Body of pancreas (tissue), 4 donors: ENCODE measurements around the gene ECHDC1. TPM values are rescaled to one million over a fixed set of nuclear protein-coding genes. Genes with fewer than 3 reads are reported as not detected.

ENCODE experiments used
- ATAC-seq: fragments of 150-250 bp; one replicate; pipeline ENCODE4 v1.9.1; 2016
- DNase-seq, 4 donors: peaks; one replicate each; pipeline ENCODE4 v3.0.0-alpha.2; 2019
- H3K27ac ChIP-seq, 4 donors: fragments of 200-600 bp; sonication (generic); 1 replicate in 3 of 4; 2 replicates in 1 of 4; pipeline versions ENCODE4 v1.5.1 to v1.6.1; 2016 to 2019; ENCODE audit warnings: mild to moderate bottlenecking in 1 of 4, mixed read lengths in 1 of 4, moderate library complexity in 1 of 4
- H3K27me3 ChIP-seq, 2 donors: fragments of 200-600 bp; sonication (generic); one replicate each; pipeline ENCODE4 v1.6.0; 2016; ENCODE audit warnings: mild to moderate bottlenecking in 1 of 2
- H3K36me3 ChIP-seq, 2 donors: fragments of 200-600 bp; sonication (generic); replicated peaks in 1 of 2; 2 replicates each; pipeline ENCODE4 v1.5.1; 2016; ENCODE audit warnings: low read depth in 2 of 2; ENCODE audit not compliant: insufficient read depth in 1 of 2
- H3K4me1 ChIP-seq: fragments of 200-600 bp; sonication (generic); one replicate; pipeline ENCODE4 v1.6.0; 2016
- H3K4me3 ChIP-seq, 2 donors: fragments of 200-600 bp; sonication (generic); 1 replicate in 1 of 2; 2 replicates in 1 of 2; pipeline ENCODE4 v1.5.1; 2016 to 2019
- H3K9me3 ChIP-seq, 3 donors: fragments of 200-600 bp; sonication (generic); 1 replicate in 2 of 3; 2 replicates in 1 of 3; pipeline ENCODE4 v1.5.1; 2016
- POLR2A ChIP-seq, 3 donors: fragments of 450-650 bp; IDR thresholded peaks; one replicate each; pipeline ENCODE4 v1.6.1; 2016; ENCODE audit warnings: antibody characterized with exemption in 3 of 3, mild to moderate bottlenecking in 2 of 3
- WGBS, 2 donors: methylation state at CpG; one replicate each; pipeline ENCODE4 v1.1.5; 2017; 5-methylcytosine and 5-hydroxymethylcytosine counted together
- intact Hi-C: fragments of 100-400 bp; cut with DNase I; formaldehyde crosslinking; loops from one replicate; pipeline ENCODE4 v1.15.1; 2023
- small RNA-seq: library from RNA; depleted of rRNA; stranded (forward); fragments of <200 nt; gene quantifications from one replicate; pipeline ENCODE3, GENCODE V24; 2016
- total RNA-seq, 2 donors: library from RNA; depleted of rRNA; stranded (reverse); fragments of >200 nt; gene quantifications; one replicate each; pipeline ENCODE4 v1.1.0, GENCODE V29; 2016
- TF ChIP-seq, protein P1 (sequence below), 7 experiments: fragments of 450-650 bp in 4 of 7; fragments of 200-600 bp in 3 of 7; sonication (generic) in 3 of 7; IDR thresholded peaks; one replicate each; pipeline ENCODE4 v1.5.1; 2016 to 2019; ENCODE audit warnings: antibody characterized with exemption in 7 of 7

Gene ECHDC1
- total RNA-seq, 2 donors from 2014 or later = 27.4 to 35.5 TPM

DNA sequence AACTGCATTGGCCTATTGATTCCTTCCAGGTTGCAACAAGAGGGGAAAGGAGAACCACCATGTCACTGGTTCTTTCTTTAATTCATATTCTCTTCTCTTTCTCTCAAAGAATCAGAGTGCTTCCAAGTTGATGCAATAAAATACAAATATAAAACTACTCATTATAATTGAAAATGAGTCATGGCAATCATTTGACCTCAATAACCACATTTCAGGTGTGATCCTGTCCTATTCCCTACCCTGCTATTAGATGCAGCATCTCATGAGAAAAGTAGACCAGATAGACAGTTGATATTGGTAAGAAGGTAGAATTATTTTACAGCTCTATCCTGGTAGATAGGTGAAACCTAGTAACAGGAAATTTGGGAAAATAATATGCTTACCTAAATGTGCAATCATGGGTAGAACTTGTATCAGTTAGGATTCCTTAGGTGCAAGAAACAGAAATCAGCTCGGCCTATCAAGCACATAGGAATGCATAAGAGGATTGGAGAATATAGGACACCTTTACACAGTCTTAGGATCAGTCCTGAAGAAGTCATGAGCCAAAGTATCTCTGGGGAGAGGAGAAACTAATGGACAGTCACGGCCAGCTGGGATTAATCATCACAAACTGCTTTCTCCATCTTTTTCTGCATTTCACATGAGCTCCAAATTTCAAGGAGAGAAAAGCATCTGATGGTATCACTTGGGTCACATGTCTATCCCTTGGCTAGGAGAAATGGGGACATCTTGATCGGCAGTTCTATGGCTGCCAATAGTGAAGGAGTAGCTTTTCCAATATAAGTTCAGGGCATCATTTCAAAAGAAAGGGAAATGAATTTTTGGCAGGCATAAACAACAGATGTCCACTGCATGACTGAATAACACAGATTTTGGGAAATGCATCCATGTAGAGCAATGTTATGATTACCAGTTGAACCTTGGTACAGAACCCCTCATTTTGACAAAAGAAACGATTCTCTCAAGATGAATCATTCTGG lies 96.0 kb downstream of the ECHDC1 start:
- TF ChIP-seq, protein P1, sequence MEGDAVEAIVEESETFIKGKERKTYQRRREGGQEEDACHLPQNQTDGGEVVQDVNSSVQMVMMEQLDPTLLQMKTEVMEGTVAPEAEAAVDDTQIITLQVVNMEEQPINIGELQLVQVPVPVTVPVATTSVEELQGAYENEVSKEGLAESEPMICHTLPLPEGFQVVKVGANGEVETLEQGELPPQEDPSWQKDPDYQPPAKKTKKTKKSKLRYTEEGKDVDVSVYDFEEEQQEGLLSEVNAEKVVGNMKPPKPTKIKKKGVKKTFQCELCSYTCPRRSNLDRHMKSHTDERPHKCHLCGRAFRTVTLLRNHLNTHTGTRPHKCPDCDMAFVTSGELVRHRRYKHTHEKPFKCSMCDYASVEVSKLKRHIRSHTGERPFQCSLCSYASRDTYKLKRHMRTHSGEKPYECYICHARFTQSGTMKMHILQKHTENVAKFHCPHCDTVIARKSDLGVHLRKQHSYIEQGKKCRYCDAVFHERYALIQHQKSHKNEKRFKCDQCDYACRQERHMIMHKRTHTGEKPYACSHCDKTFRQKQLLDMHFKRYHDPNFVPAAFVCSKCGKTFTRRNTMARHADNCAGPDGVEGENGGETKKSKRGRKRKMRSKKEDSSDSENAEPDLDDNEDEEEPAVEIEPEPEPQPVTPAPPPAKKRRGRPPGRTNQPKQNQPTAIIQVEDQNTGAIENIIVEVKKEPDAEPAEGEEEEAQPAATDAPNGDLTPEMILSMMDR (IDR thresholded peaks at IDR 0.05) = no peak
- no peak for TF ChIP-seq POLR2A (IDR thresholded peaks at IDR 0.05)
- ATAC-seq = no peak
- intact Hi-C loops = no loop called here
- H3K27ac ChIP-seq = no peak overlapping the region
- DNase-seq = no peak
- WGBS, 2 donors = 52 to 66% methylated on average over 4 of the region's 4 CpGs
- no peaks in the 10 kb centered on the region for H3K9me3 ChIP-seq
- H3K27me3 ChIP-seq = no peaks in the 10 kb centered on the region
- no peaks in the 10 kb centered on the region for H3K36me3 ChIP-seq
- no peak overlapping the region for H3K4me3 ChIP-seq
- no peaks in the 10 kb centered on the region for H3K4me1 ChIP-seq

DNA sequence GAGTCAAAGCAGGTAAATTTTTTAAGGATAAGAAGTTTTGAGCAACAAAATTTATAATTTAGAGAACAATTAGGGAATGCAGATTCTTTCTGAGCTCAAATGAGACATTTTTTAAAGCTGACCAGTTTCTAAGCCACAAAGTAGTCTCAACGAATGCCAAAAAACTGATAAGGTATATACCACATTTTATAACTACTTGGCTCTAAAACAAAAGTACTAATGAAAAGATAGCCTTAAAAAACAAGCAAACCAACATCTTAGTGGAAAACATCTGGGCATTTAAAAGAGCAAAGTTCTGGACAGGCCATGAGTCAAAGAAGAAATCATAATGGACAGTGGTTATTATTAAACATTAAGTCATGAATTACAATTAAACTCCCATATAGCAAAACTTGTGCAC lies 99.9 kb downstream of the ECHDC1 start:
- Histone ChIP-seq H3K27ac (no peak overlapping the region), H3K4me1 (no peaks in the 10 kb centered on the region), H3K36me3 (no peaks in the 10 kb centered on the region), H3K9me3 (no peaks in the 10 kb centered on the region), H3K4me3 (no peak overlapping the region), H3K27me3 (no peaks in the 10 kb centered on the region)
- ATAC-seq (no peak), DNase-seq (no peak)
- WGBS, 2 donors = 36 to 60% methylated on average over 1 of the region's 1 CpG
- intact Hi-C loops = no loop called here
- TF ChIP-seq POLR2A (IDR thresholded peaks at IDR 0.05) = no peak
- TF ChIP-seq, protein P1 (IDR thresholded peaks at IDR 0.05) = no peak

Small RNAs within 50 kb of the gene (small RNA-seq; reads per million reads assigned to genes)
- not detected for gene RNA5SP217

Other genes starting within 250 kb of the ECHDC1 start
- 1 to 10 TPM; 1.6 to 7.3 TPM for gene RSPO3, start 224.9 kb downstream of the ECHDC1 start, total RNA-seq
- gene RNF146, start 76.7 kb downstream of the ECHDC1 start, total RNA-seq = 10 to 100 TPM; 36.8 to 42.2 TPM
- gene KIAA0408, start 115.8 kb upstream of the ECHDC1 start, total RNA-seq = 1 to 10 TPM; 1.3 TPM
- not detected for gene C6orf58, start 233.6 kb upstream of the ECHDC1 start, total RNA-seq